ENCODE measurements around the gene ZC3H18. TPM values are rescaled to one million over a fixed set of nuclear protein-coding genes. Genes with fewer than 3 reads are reported as not detected.

The ZC3H18 gene
- total RNA-seq, 1 experiment from 2014 or later, result 57.8 TPM

GRCh38 chr16:88522276-88522949 is 47.8 kb upstream of the ZC3H18 start:
- H3K27me3 ChIP-seq (ENCODE audit: insufficient read depth, low read length), result no peaks in the 10 kb centered on the region
- no peaks in the 10 kb centered on the region for H4K20me1 ChIP-seq (ENCODE audit: insufficient read depth)
- H3K79me2 ChIP-seq (ENCODE audit: insufficient read depth, low read length), result no peaks in the 10 kb centered on the region
- H2AFZ ChIP-seq (ENCODE audit: low read depth, low read length, poor library complexity, severe bottlenecking), result no peak overlapping the region
- no peak overlapping the region for H3K4me2 ChIP-seq (ENCODE audit: low read length)
- ATAC-seq, result no peak
- no peaks in the 10 kb centered on the region for H3K36me3 ChIP-seq (ENCODE audit: control insufficient read depth in 1 of 2, insufficient read depth in 2 of 2, low read length in 2 of 2)
- CTCF ChIA-PET, result no interaction called here
- H3K9me2 ChIP-seq (ENCODE audit: insufficient read depth), result no peaks in the 10 kb centered on the region
- no peak overlapping the region for H3K9ac ChIP-seq (ENCODE audit: low read length)
- RAD21 ChIA-PET (ENCODE audit: low non-redundant PET in 1 of 2, low total read pairs in 2 of 2, uncharacterized antibody in 2 of 2, unreplicated experiment in 2 of 2), result interaction anchor here in 1 of 2 experiments (0.9 kb wide), 1 partner anchor 65 kb away, joined by 14 read pairs; no protein-coding TSS in a partner anchor
- no peak overlapping the region for H3K27ac ChIP-seq (ENCODE audit: low read depth, low read length)
- no peak for DNase-seq (ENCODE audit: low read depth, low spot score)
- H3K4me1 ChIP-seq (ENCODE audit: control insufficient read depth in 1 of 2, insufficient read depth in 2 of 2, low read length in 2 of 2), result peaks cover 0 to 6% of the 10 kb centered on the region in 2 experiments; a peak in 2 of 4 replicates
- intact Hi-C loops (cut with micrococcal nuclease), result no loop called here
- no TSS peak for BruUV-seq (replicated peaks)
- POLR2A ChIA-PET, result no interaction called here
- H3K9me3 ChIP-seq (ENCODE audit: control insufficient read depth in 1 of 2, insufficient read depth in 1 of 2, low read depth in 1 of 2, low read length in 2 of 2), result no peaks in the 10 kb centered on the region
- H3K4me3 ChIP-seq (replicated peaks in 1 of 2; ENCODE audit: low read depth in 1 of 2, low read length in 2 of 2), result no peak overlapping the region
- TF ChIP-seq EGR1 (IDR thresholded peaks at IDR 0.05; ENCODE audit: low read depth) (no peak), ZFX (IDR thresholded peaks at IDR 0.05) (no peak), CEBPB (IDR thresholded peaks at IDR 0.05; ENCODE audit: low read depth) (no peak), ZNF274 (IDR thresholded peaks at IDR 0.05; ENCODE audit: low read depth, low read length) (no peak), POLR2A (IDR thresholded peaks at IDR 0.05; ENCODE audit: borderline replicate concordance, extremely low read depth, insufficient read depth, insufficient read length) (no peak), ATF3 (IDR thresholded peaks at IDR 0.05) (no peak), EZH2phosphoT487 (IDR thresholded peaks at IDR 0.05; ENCODE audit: borderline replicate concordance) (no peak), EZH2 (IDR thresholded peaks at IDR 0.05) (no peak), CBX3 (IDR thresholded peaks at IDR 0.05; ENCODE audit: low read depth) (no peak)

GRCh38 chr16:88523309-88524161 is 46.7 kb upstream of the ZC3H18 start:
- no peak for ATAC-seq
- no peak overlapping the region for H3K27ac ChIP-seq (ENCODE audit: low read depth, low read length)
- intact Hi-C loops (cut with micrococcal nuclease), result no loop called here
- DNase-seq (ENCODE audit: low read depth, low spot score), result no peak
- BruUV-seq (replicated peaks), result no TSS peak
- no peaks in the 10 kb centered on the region for H3K36me3 ChIP-seq (ENCODE audit: control insufficient read depth in 1 of 2, insufficient read depth in 2 of 2, low read length in 2 of 2)
- H2AFZ ChIP-seq (ENCODE audit: low read depth, low read length, poor library complexity, severe bottlenecking), result no peak overlapping the region
- H3K79me2 ChIP-seq (ENCODE audit: insufficient read depth, low read length), result no peaks in the 10 kb centered on the region
- POLR2A ChIA-PET, result no interaction called here
- peaks cover 0 to 10% of the 10 kb centered on the region in 2 experiments; a peak in 3 of 4 replicates for H3K4me1 ChIP-seq (ENCODE audit: control insufficient read depth in 1 of 2, insufficient read depth in 2 of 2, low read length in 2 of 2)
- no peaks in the 10 kb centered on the region for H3K9me2 ChIP-seq (ENCODE audit: insufficient read depth)
- no peaks in the 10 kb centered on the region for H3K9me3 ChIP-seq (ENCODE audit: control insufficient read depth in 1 of 2, insufficient read depth in 1 of 2, low read depth in 1 of 2, low read length in 2 of 2)
- no peak overlapping the region for H3K4me3 ChIP-seq (replicated peaks in 1 of 2; ENCODE audit: low read depth in 1 of 2, low read length in 2 of 2)
- no peak overlapping the region for H3K9ac ChIP-seq (ENCODE audit: low read length)
- RAD21 ChIA-PET (ENCODE audit: low non-redundant PET in 1 of 2, low total read pairs in 2 of 2, uncharacterized antibody in 2 of 2, unreplicated experiment in 2 of 2), result no interaction called here
- no peaks in the 10 kb centered on the region for H3K27me3 ChIP-seq (ENCODE audit: insufficient read depth, low read length)
- H4K20me1 ChIP-seq (ENCODE audit: insufficient read depth), result no peaks in the 10 kb centered on the region
- H3K4me2 ChIP-seq (ENCODE audit: low read length), result no peak overlapping the region
- CTCF ChIA-PET, result no interaction called here
- TF ChIP-seq TCF7L2 (IDR thresholded peaks at IDR 0.05; ENCODE audit: borderline replicate concordance, extremely low read depth, insufficient read depth, insufficient read length), result no peak
- TF ChIP-seq SRF (IDR thresholded peaks at IDR 0.05; ENCODE audit: low read depth), result no peak
- no peak for TF ChIP-seq ELF1 (IDR thresholded peaks at IDR 0.05; ENCODE audit: borderline replicate concordance, low read depth)
- TF ChIP-seq EGR1 (IDR thresholded peaks at IDR 0.05; ENCODE audit: low read depth), result no peak
- TF ChIP-seq YY1 (IDR thresholded peaks at IDR 0.05; ENCODE audit: extremely low read depth, insufficient replicate concordance, low read depth, low read length), result no peak
- no peak for TF ChIP-seq MAX (IDR thresholded peaks at IDR 0.05)
- TF ChIP-seq, protein P1, sequence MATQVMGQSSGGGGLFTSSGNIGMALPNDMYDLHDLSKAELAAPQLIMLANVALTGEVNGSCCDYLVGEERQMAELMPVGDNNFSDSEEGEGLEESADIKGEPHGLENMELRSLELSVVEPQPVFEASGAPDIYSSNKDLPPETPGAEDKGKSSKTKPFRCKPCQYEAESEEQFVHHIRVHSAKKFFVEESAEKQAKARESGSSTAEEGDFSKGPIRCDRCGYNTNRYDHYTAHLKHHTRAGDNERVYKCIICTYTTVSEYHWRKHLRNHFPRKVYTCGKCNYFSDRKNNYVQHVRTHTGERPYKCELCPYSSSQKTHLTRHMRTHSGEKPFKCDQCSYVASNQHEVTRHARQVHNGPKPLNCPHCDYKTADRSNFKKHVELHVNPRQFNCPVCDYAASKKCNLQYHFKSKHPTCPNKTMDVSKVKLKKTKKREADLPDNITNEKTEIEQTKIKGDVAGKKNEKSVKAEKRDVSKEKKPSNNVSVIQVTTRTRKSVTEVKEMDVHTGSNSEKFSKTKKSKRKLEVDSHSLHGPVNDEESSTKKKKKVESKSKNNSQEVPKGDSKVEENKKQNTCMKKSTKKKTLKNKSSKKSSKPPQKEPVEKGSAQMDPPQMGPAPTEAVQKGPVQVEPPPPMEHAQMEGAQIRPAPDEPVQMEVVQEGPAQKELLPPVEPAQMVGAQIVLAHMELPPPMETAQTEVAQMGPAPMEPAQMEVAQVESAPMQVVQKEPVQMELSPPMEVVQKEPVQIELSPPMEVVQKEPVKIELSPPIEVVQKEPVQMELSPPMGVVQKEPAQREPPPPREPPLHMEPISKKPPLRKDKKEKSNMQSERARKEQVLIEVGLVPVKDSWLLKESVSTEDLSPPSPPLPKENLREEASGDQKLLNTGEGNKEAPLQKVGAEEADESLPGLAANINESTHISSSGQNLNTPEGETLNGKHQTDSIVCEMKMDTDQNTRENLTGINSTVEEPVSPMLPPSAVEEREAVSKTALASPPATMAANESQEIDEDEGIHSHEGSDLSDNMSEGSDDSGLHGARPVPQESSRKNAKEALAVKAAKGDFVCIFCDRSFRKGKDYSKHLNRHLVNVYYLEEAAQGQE (IDR thresholded peaks at IDR 0.05; ENCODE audit: low read depth), result no peak
- no peak for TF ChIP-seq CBX3 (IDR thresholded peaks at IDR 0.05; ENCODE audit: low read depth)
- no peak for TF ChIP-seq EZH2 (IDR thresholded peaks at IDR 0.05)
- TF ChIP-seq POLR2AphosphoS5 (IDR thresholded peaks at IDR 0.05; ENCODE audit: low read depth, low read length), result no peak
